GM23248 (cell line): ENCODE data around the gene IER3. TPM values are rescaled to one million over a fixed set of nuclear protein-coding genes. Genes with fewer than 3 reads are reported as not detected.

Experiments
- DNase-seq: peaks from one replicate; pipeline ENCODE4 v3.0.0-alpha.2; 2015
- H2AFZ ChIP-seq: fragments of 200-600 bp; sonication (generic); 2 replicates; pipeline ENCODE4 v1.6.1; 2016; ENCODE audit warnings: antibody characterized with exemption
- H3F3A ChIP-seq: fragments of 200-600 bp; sonication (generic); 2 replicates; pipeline ENCODE4 v1.6.1; 2016; ENCODE audit warnings: mild to moderate bottlenecking, antibody characterized with exemption, mixed run types; ENCODE audit not compliant: insufficient read depth
- H3K27ac ChIP-seq: fragments of 200-600 bp; sonication (generic); 2 replicates; pipeline ENCODE4 v1.5.1; 2016; ENCODE audit warnings: mild to moderate bottlenecking
- H3K27me3 ChIP-seq: fragments of 200-600 bp; sonication (generic); replicated peaks from 2 replicates; pipeline ENCODE4 v1.6.1; 2016; ENCODE audit warnings: mild to moderate bottlenecking; ENCODE audit not compliant: insufficient read depth
- H3K36me3 ChIP-seq: fragments of 200-600 bp; sonication (generic); 2 replicates; pipeline ENCODE4 v1.6.1; 2016; ENCODE audit warnings: low read depth, mild to moderate bottlenecking
- H3K4me1 ChIP-seq: fragments of 200-600 bp; sonication (generic); 2 replicates; pipeline ENCODE4 v1.6.1; 2016; ENCODE audit warnings: mild to moderate bottlenecking; ENCODE audit not compliant: insufficient read depth
- H3K4me2 ChIP-seq: fragments of 200-600 bp; sonication (generic); one replicate; pipeline ENCODE4 v1.6.1; 2016; ENCODE audit warnings: mild to moderate bottlenecking; ENCODE audit not compliant: unreplicated experiment
- H3K4me3 ChIP-seq: fragments of 200-600 bp; sonication (generic); 2 replicates; pipeline ENCODE4 v1.5.1; 2016; ENCODE audit warnings: mild to moderate bottlenecking
- H3K79me2 ChIP-seq: fragments of 200-600 bp; sonication (generic); 2 replicates; pipeline ENCODE4 v1.6.1; 2016; ENCODE audit warnings: mild to moderate bottlenecking; ENCODE audit not compliant: insufficient read depth
- H3K9ac ChIP-seq: fragments of 200-600 bp; sonication (generic); 2 replicates; pipeline ENCODE4 v1.6.1; 2016; ENCODE audit warnings: mild to moderate bottlenecking
- H3K9me2 ChIP-seq: fragments of 200-600 bp; sonication (generic); 2 replicates; pipeline ENCODE4 v1.6.1; 2016; ENCODE audit warnings: mixed run types, mild to moderate bottlenecking, moderate library complexity; ENCODE audit not compliant: insufficient read depth
- H3K9me3 ChIP-seq: fragments of 200-600 bp; sonication (generic); one replicate; pipeline ENCODE4 v1.6.1; 2017; ENCODE audit warnings: low read depth
- H4K20me1 ChIP-seq: fragments of 200-600 bp; sonication (generic); 2 replicates; pipeline ENCODE4 v1.6.0; 2016; ENCODE audit not compliant: insufficient read depth
- EZH2 ChIP-seq: fragments of 200-600 bp; sonication (generic); IDR thresholded peaks from 2 replicates; pipeline ENCODE4 v1.6.1; 2018; ENCODE audit warnings: antibody characterized with exemption, mild to moderate bottlenecking; ENCODE audit not compliant: insufficient read depth, poor library complexity, severe bottlenecking
- EZH2phosphoT487 ChIP-seq: fragments of 200-600 bp; sonication (generic); IDR thresholded peaks from 2 replicates; pipeline ENCODE4 v1.6.1; 2018; ENCODE audit warnings: antibody characterized with exemption, moderate library complexity, mild to moderate bottlenecking, low read depth; ENCODE audit not compliant: insufficient read depth
- WGBS, 2 experiments: methylation state at CpG; one replicate each; pipeline ENCODE4 v1.1.6; 2015 to 2017; ENCODE audit warnings: low lambda C conversion rate in 2 of 2, low coverage in 1 of 2; ENCODE audit errors: missing lambda C conversion rate in 2 of 2; 5-methylcytosine and 5-hydroxymethylcytosine counted together
- in situ Hi-C: fragments of 300-500 bp; cut with MboI; formaldehyde crosslinking; loops from 2 replicates; pipeline ENCODE4 v1.15.0; 2020
- polyA plus RNA-seq: library from polyadenylated mRNA; unstranded; fragments of >200 nt; fragmentation: Nextera tagmentation; extraction: Ambion mirVana; gene quantifications from 2 replicates; pipeline ENCODE4 v1.2.1, GENCODE V29; 2016
- total RNA-seq: library from RNA; depleted of rRNA; stranded (reverse); fragments of >200 nt; shearing (Covaris generic); gene quantifications from 2 replicates; pipeline ENCODE4 v1.2.3, GENCODE V29; 2014

Gene IER3
- total and polyA plus RNA-seq, 2 experiments from 2014 or later, result 82.1 to 148 TPM

- Histone ChIP-seq H3K79me2 (0 out of 2 replicates have a peak, but pooled peaks cover 1% of the 10 kb centered on the region), H2AFZ (no peak overlapping the region), H3F3A (no peaks in the 10 kb centered on the region), H4K20me1 (no peaks in the 10 kb centered on the region), H3K9me2 (no peaks in the 10 kb centered on the region), H3K27ac (no peak overlapping the region), H3K4me3 (no peak overlapping the region), H3K27me3 (no peaks in the 10 kb centered on the region), H3K9me3 (no peaks in the 10 kb centered on the region), H3K9ac (no peak overlapping the region), H3K4me1 (no peaks in the 10 kb centered on the region), H3K4me2 (no peak overlapping the region), H3K36me3 (peaks cover 3% of the 10 kb centered on the region; the same call in 1 of the 2 replicates)
- WGBS, 2 experiments, result 94 to 95% methylated on average over 2 of the region's 2 CpGs
- TF ChIP-seq EZH2phosphoT487 (no peak), EZH2 (no peak)
- in situ Hi-C loops, result no loop called here
- DNase-seq, result no peak
Observed at GRCh38 chr6:30709101-30709868, 35.1 kb downstream of the IER3 start.

GRCh38 chr6:30707281-30707850, 37.0 kb downstream of the IER3 start:
- Histone ChIP-seq H3K9ac (no peak overlapping the region), H3K4me1 (no peaks in the 10 kb centered on the region), H3K27ac (no peak overlapping the region), H3F3A (no peaks in the 10 kb centered on the region), H3K79me2 (no peaks in the 10 kb centered on the region), H3K4me2 (no peak overlapping the region), H3K36me3 (peaks cover 3% of the 10 kb centered on the region; the same call in 1 of the 2 replicates), H2AFZ (no peak overlapping the region), H3K4me3 (no peak overlapping the region), H3K9me3 (no peaks in the 10 kb centered on the region), H3K9me2 (no peaks in the 10 kb centered on the region), H3K27me3 (no peaks in the 10 kb centered on the region), H4K20me1 (no peaks in the 10 kb centered on the region)
- TF ChIP-seq EZH2 (no peak), EZH2phosphoT487 (no peak)
- in situ Hi-C loops, result no loop called here
- 94 to 99% methylated on average over 6 of the region's 6 CpGs for WGBS, 2 experiments
- no peak for DNase-seq

- H3K9ac ChIP-seq, result no peak overlapping the region
- no peaks in the 10 kb centered on the region for H4K20me1 ChIP-seq
- WGBS, 2 experiments, result 94 to 97% methylated on average over 4 of the region's 4 CpGs
Observed at GRCh38 chr6:30705620-30706019, 38.7 kb downstream of the IER3 start.

GRCh38 chr6:30703821-30704220, 40.5 kb downstream of the IER3 start:
- Histone ChIP-seq H3K9me2 (no peaks in the 10 kb centered on the region), H3K4me3 (no peak overlapping the region), H3K4me1 (no peaks in the 10 kb centered on the region), H4K20me1 (no peaks in the 10 kb centered on the region), H3K9ac (no peak overlapping the region), H3K36me3 (peaks cover 8% of the 10 kb centered on the region), H2AFZ (no peak overlapping the region), H3K27ac (no peak overlapping the region), H3K27me3 (no peaks in the 10 kb centered on the region), H3K79me2 (no peaks in the 10 kb centered on the region), H3F3A (no peaks in the 10 kb centered on the region), H3K9me3 (no peaks in the 10 kb centered on the region), H3K4me2 (no peak overlapping the region)
- in situ Hi-C loops, result no loop called here
- 98 to 100% methylated on average over 4 of the region's 4 CpGs for WGBS, 2 experiments
- no peak for DNase-seq
- TF ChIP-seq EZH2 (no peak), EZH2phosphoT487 (no peak)

More at GRCh38 chr6:30705620-30706019, 38.7 kb downstream of the IER3 start:
- Histone ChIP-seq H3K79me2 (no peaks in the 10 kb centered on the region), H3K27ac (no peak overlapping the region), H3K4me2 (no peak overlapping the region), H3F3A (no peaks in the 10 kb centered on the region), H3K27me3 (no peaks in the 10 kb centered on the region), H3K9me2 (no peaks in the 10 kb centered on the region), H3K4me1 (no peaks in the 10 kb centered on the region), H3K4me3 (no peak overlapping the region), H2AFZ (no peak overlapping the region), H3K9me3 (no peaks in the 10 kb centered on the region), H3K36me3 (peaks cover 8% of the 10 kb centered on the region)
- no peak for DNase-seq
- in situ Hi-C loops, result no loop called here
- no peak for TF ChIP-seq EZH2phosphoT487
- no peak for TF ChIP-seq EZH2

GRCh38 chr6:30703011-30703410, 41.3 kb downstream of the IER3 start:
- DNase-seq, result no peak
- TF ChIP-seq EZH2 (no peak), EZH2phosphoT487 (no peak)
- in situ Hi-C loops, result no loop called here
- H3F3A ChIP-seq, result no peaks in the 10 kb centered on the region
- no peak overlapping the region for H3K9ac ChIP-seq
- no peaks in the 10 kb centered on the region for H3K79me2 ChIP-seq
- H3K4me2 ChIP-seq, result no peak overlapping the region
- H3K27me3 ChIP-seq, result no peaks in the 10 kb centered on the region
- H3K9me2 ChIP-seq, result no peaks in the 10 kb centered on the region
- H3K36me3 ChIP-seq, result peaks cover 8% of the 10 kb centered on the region
- H3K27ac ChIP-seq, result no peak overlapping the region
- H3K4me1 ChIP-seq, result no peaks in the 10 kb centered on the region
- no peaks in the 10 kb centered on the region for H4K20me1 ChIP-seq
- WGBS, 2 experiments, result 98 to 99% methylated on average over 10 of the region's 10 CpGs
- no peaks in the 10 kb centered on the region for H3K9me3 ChIP-seq
- no peak overlapping the region for H3K4me3 ChIP-seq
- no peak overlapping the region for H2AFZ ChIP-seq
